Psoas muscle (tissue), 8 donors: ENCODE results near the gene CATSPERZ. TPM values are rescaled to one million over a fixed set of nuclear protein-coding genes. Genes with fewer than 3 reads are reported as not detected.

ENCODE experiments used
- ATAC-seq, 4 donors: fragments of 200-7000 bp; cut with Tn5 transposase; one replicate each; pipeline ENCODE4 v1.9.1; 2020; ENCODE audit warnings: moderate library complexity in 3 of 4, mild to moderate bottlenecking in 2 of 4
- DNase-seq, 2 donors: peaks; one replicate each; pipeline ENCODE4 v3.0.0-alpha.2; 2020
- H3K27ac ChIP-seq: fragments of 200-600 bp; one replicate; pipeline ENCODE4 v1.8.0; 2022
- H3K27me3 ChIP-seq, 3 donors: fragments of 200-600 bp in 1 of 3; one replicate each; pipeline versions ENCODE4 v1.6.1 to v1.8.0; 2013 to 2022; ENCODE audit warnings: low read length in 2 of 3, mild to moderate bottlenecking in 2 of 3, moderate library complexity in 1 of 3; ENCODE audit not compliant: insufficient read depth in 3 of 3
- H3K36me3 ChIP-seq, 2 donors: fragments of 200-600 bp in 1 of 2; one replicate each; pipeline versions ENCODE4 v1.6.1 to v1.8.0; 2013 to 2022; ENCODE audit warnings: low read depth in 1 of 2, mild to moderate bottlenecking in 1 of 2, moderate library complexity in 1 of 2; ENCODE audit not compliant: insufficient read depth in 1 of 2
- H3K4me1 ChIP-seq: fragments of 200-600 bp; one replicate; pipeline ENCODE4 v1.8.0; 2022
- H3K4me3 ChIP-seq: fragments of 200-600 bp; one replicate; pipeline ENCODE4 v1.8.0; 2022; ENCODE audit warnings: mild to moderate bottlenecking
- H3K9me3 ChIP-seq: fragments of 200-600 bp; one replicate; pipeline ENCODE4 v1.8.0; 2022
- CTCF ChIP-seq: fragments of 200-600 bp; IDR thresholded peaks from one replicate; pipeline ENCODE4 v1.8.0; 2022; ENCODE audit warnings: antibody characterized with exemption
- WGBS, 3 donors: extraction: QIAGEN DNeasy Blood & Tissue Kit; methylation state at CpG; one replicate each; pipeline versions ENCODE4 v1.1.6 to v1.1.7; 2013; 5-methylcytosine and 5-hydroxymethylcytosine counted together
- intact Hi-C, 2 donors: fragments of 100-400 bp; cut with DNase I; formaldehyde crosslinking; loops; one replicate each; pipeline versions ENCODE4 v1.11.0 to v1.14.2; 2022
- polyA plus RNA-seq, 3 donors: library from polyadenylated mRNA; stranded (reverse); fragments of 200-250 nt; gene quantifications; one replicate each; pipeline ENCODE4 v1.2.3, GENCODE V29; 2013
- total RNA-seq, 4 donors: library from RNA; stranded (reverse); fragmentation: NEBNext Ultra II Directional in 2 of 4; extraction: Animal tissue kit (Norgen Biotek cat#: 25700) in 2 of 4; gene quantifications; one replicate each; pipeline versions ENCODE4 v1.2.1 to v1.2.4, GENCODE V29; 2021 to 2023
- donor health status: healthy with polysubstance abuse.
- donor health status: DM: no; HTN: no; CAD: no; lungs with moderate emphysema.
- donor health status: Bipolar disorder and iron deficiency.
- donor health status: healthy.
- donor health status: DM: yes; HTN: yes; CAD: no.
- donor health status: DM: no; HTN: no; CAD: no.
- donor health status: DM: no; HTN: no; CAD: no.
- donor health status: DM: yes; HTN: yes; CAD: no.

The CATSPERZ gene
- total and polyA plus RNA-seq, 7 donors: 0.05 TPM; not detected in 6

DNA sequence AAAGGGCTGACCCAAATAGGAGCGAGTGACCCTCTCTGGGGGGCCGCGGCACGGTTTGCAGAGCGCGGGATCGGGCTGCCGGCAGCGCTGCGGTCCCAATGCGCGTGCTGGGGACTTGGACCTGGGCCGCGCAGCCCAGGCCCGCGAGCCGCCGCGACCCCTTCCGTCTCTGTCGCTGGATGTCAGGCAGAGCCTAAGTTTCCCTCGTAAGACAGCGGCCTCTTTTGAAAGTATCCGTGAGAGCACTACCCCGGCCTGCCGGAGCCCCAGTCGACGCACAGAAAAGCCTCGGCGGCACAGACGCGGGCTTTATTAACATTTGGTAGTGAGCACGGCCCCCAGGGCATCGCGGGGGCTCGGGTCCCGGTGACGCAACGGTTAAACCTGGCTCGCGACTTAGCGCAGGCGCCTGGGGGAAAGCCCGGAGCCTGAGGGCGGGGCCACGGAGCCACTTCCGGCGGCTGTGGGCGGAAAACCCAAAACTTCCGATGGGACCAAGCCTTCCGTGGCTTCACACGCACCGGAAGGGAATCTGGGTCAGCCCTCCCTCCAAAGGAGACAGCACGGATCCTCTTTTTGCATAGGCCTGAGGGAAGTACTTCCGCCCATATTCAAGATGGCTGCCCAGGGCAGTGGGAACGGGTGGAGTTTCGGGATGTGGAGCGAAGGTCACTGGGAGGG lies 30.5 kb upstream of the CATSPERZ start:
- WGBS, 3 donors: 0 to 1% (median 1%) methylated on average over 56 to 58 of the region's 58 CpGs
- intact Hi-C loops: loop anchor here (2.0 to 5.0 kb wide), 4 partner anchors 15 to 67 kb away; partner anchors contain the start of genes BAD (in 1 of the 2), GPR137 (in 1 of the 2) and PLCB3 (in 1 of the 2)
- ATAC-seq: peak; percentile 84 to 88 (median 86)

DNA sequence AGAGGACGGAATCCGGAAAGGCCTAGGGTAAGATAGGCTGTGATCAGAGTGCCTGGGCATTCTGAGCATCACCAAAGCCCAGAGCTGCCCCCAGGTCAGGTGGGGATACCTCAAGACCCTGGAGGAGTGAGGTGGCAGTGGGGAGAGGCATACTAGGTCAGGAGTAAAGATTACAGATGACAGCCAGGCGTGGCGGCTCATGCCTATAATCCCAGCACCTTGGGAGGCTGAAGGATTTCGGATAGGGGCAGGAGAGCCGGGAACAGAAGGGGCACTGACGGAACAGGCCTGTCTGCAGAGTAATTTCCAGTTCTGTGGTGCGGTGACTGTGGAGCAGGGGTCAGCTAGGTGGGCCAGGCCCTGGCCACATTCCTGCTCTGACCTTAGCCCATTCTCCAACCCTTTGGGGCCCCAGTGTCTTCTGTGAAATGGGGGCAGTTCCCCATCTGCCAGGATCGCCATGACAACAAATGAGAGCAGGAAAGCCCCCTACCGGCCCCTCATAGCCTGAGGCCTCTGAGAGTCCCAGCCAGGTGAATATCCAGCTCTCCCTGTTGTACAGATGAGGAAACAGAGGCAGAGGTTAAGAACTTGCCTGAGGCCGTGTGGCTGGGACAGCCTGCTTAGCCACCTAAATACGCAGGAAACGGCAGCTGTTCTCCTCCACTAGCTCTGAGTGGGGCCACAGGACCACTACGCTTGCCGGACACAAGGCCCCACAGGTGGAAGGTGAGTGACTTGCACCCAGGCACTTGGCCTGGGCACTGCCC lies 24.9 kb upstream of the CATSPERZ start:
- ATAC-seq (no peak), DNase-seq (no peak)
- no peaks in the 10 kb centered on the region for H3K27me3 ChIP-seq
- no peak overlapping the region for H3K4me3 ChIP-seq
- no peaks in the 10 kb centered on the region for H3K9me3 ChIP-seq
- H3K4me1 ChIP-seq: peaks cover 7% of the 10 kb centered on the region
- TF ChIP-seq CTCF: no peak
- H3K27ac ChIP-seq: no peak overlapping the region
- 89 to 93% (median 91%) methylated on average over 15 of the region's 15 CpGs for WGBS, 3 donors
- intact Hi-C loops: no loop called here
- peaks cover 0 to 44% of the 10 kb centered on the region in 2 donors for H3K36me3 ChIP-seq

More for the DNA sequence above, 30.5 kb upstream of the CATSPERZ start:
- Histone ChIP-seq H3K27me3 (no peaks in the 10 kb centered on the region), H3K4me1 (peaks cover 20% of the 10 kb centered on the region), H3K4me3 (peak overlapping the region; percentile 83), H3K27ac (peak overlapping the region; percentile 93), H3K9me3 (no peaks in the 10 kb centered on the region), H3K36me3 (peaks cover 3 to 18% of the 10 kb centered on the region in 2 donors)
- peak; percentile 98 to 99 for DNase-seq
- TF ChIP-seq CTCF: peak; percentile 19

DNA sequence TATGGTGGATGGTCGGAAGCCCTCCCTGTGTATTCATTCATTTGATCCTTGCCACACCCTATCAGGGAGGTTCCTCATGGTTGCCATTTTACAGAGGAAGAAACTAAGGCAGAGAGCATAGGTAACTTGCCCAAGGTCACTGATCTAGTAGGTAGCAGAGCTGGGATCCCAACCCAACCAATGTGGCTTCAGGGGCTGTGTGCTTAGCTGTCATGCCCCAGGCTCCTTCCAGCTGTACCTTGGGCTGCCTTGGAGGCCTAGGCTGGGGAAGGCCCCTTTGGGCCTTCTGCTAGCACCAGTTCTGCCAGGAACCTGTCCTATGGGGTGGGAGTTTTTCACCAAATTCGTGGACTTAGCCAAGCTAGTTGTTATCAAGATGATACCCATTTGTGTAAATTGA lies 24.3 kb upstream of the CATSPERZ start:
- Histone ChIP-seq H3K27ac (no peak overlapping the region), H3K4me1 (peaks cover 7% of the 10 kb centered on the region), H3K9me3 (no peaks in the 10 kb centered on the region), H3K4me3 (no peak overlapping the region), H3K36me3 (peaks cover 0 to 44% of the 10 kb centered on the region in 2 donors), H3K27me3 (no peaks in the 10 kb centered on the region)
- WGBS, 3 donors: 81 to 87% (median 81%) methylated on average over 2 of the region's 2 CpGs
- no peak for TF ChIP-seq CTCF
- intact Hi-C loops: no loop called here
- ATAC-seq (no peak), DNase-seq (no peak)

- intact Hi-C loops: no loop called here
- H3K27me3 ChIP-seq: no peaks in the 10 kb centered on the region
- H3K36me3 ChIP-seq: peaks cover 0 to 52% of the 10 kb centered on the region in 2 donors
- no peak overlapping the region for H3K4me3 ChIP-seq
- peaks cover 5% of the 10 kb centered on the region for H3K4me1 ChIP-seq
- no peak overlapping the region for H3K27ac ChIP-seq
- no peak for DNase-seq
- H3K9me3 ChIP-seq: no peaks in the 10 kb centered on the region
- ATAC-seq: no peak
- no peak for TF ChIP-seq CTCF
- 75 to 85% (median 76%) methylated on average over 17 of the region's 17 CpGs for WGBS, 3 donors
Measured at GRCh38 chr11:64276653-64277431, 23.3 kb upstream of the CATSPERZ start.
